GM12801 (cell line): ENCODE measurements around the gene NIF3L1.

Experiments used
- TF ChIP-seq, protein P1 (sequence below): IDR thresholded peaks from one replicate; pipeline ENCODE4 v1.5.1; 2011; ENCODE audit warnings: control low read depth; ENCODE audit not compliant: insufficient read length; ENCODE audit errors: extremely low read depth

NIF3L1 gene

DNA sequence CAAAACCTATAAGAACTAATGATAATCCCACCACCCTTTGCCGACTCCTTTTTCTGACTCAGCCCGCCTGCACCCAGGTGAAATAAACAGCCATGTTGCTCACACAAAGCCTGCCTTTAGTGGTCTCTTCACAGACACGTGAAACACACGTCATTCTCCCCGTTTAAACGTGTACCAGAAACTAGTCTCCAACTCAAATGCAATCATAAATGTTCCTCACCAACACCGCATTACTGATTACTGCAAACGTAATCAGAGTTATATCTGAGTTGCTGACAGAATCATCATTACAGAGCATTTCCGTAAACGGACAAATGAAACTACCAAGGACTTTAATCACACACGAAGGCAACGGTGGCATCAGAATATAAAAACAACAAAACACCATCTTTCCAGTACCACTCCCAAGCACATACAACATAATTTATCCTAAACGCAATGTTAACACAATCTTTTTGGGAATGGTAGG lies 26.6 kb upstream of the NIF3L1 start:
- TF ChIP-seq, protein P1, sequence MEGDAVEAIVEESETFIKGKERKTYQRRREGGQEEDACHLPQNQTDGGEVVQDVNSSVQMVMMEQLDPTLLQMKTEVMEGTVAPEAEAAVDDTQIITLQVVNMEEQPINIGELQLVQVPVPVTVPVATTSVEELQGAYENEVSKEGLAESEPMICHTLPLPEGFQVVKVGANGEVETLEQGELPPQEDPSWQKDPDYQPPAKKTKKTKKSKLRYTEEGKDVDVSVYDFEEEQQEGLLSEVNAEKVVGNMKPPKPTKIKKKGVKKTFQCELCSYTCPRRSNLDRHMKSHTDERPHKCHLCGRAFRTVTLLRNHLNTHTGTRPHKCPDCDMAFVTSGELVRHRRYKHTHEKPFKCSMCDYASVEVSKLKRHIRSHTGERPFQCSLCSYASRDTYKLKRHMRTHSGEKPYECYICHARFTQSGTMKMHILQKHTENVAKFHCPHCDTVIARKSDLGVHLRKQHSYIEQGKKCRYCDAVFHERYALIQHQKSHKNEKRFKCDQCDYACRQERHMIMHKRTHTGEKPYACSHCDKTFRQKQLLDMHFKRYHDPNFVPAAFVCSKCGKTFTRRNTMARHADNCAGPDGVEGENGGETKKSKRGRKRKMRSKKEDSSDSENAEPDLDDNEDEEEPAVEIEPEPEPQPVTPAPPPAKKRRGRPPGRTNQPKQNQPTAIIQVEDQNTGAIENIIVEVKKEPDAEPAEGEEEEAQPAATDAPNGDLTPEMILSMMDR, result no peak

DNA sequence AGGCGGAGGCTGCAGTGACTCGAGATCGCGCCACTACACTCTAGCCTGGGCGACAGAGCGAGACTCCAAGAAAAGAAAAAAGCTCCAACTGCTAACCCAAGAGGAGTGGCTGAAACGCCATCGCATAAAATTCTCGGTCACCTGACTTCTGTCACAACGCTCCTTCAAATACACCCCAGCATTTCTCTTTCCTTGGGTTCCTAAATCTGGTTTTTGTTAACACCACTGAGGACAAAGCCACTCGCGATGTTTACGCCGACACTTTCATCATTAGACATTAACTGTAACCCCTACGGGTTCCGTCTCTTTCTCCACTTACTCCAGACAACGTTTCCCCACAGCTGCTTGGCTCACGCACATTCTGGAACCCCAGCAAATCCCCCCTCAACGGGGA lies 25.4 kb upstream of the NIF3L1 start:
- TF ChIP-seq, protein P1, result no peak

DNA sequence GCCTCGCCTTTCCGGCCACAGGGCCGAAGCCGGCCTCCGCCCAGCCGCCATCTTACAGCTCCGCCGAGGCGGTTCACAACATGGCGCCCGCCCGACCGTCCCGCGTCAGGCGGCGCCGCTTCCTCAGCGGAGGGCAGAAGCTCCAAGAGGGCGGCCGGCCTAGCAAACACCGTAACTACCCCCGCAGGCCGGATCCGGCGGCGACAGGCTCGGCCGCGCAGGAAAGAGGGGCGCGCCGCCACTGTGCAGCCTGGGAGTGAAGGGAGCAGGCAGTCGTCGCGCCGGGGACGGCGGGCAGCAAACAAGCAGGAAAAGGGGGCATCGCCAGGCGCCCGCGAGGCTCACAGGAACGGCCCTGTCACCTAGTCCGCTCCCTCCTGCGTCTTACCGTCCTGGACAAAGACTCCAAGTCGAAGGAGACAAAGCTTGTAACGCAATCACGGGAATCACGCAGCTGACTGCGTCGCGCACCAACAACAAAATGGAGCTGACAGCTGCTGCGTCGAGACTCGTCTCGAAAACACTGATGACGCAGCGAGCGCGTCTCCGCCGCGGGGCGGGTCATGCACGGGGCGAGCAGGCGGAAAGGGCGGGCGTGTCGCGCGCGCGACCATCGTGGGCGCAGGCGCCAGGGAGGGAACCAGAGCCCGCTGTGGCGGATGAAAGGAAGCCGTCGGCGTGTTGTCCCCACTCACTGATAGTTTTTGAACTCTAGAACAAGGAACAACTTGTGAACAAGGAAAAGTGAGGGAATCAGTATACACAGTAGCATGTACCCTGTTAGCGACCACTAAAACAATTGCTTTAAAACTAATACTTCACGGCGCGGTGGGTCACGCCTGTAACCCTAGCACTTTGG lies 24.8 kb upstream of the NIF3L1 start, which contains the start of gene CLK1:
Gene CLK1 (minus strand): TSS at position 483 of the 859 bp plus-strand sequence. CDS start 2,796 bp downstream, outside the sequence.
- TF ChIP-seq, protein P1, result no peak

DNA sequence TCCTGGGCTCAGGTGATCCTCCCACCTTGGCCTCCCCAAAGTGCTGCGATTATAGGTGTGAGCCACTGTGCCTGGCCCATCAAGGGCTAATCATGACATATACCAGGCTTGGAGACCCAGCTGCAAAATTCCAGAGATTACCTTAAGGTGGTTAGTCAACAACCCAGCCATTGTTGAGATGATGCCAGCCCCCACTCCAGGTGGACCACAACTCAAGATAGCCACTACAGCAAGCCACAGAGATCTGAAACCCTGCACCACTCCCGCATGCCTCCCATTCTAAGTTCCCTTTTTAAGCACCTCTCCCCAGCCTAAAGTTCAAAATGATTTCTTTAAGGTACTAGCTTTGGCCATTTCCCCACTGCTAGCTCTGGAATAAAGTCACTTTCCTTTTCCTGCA lies 20.2 kb upstream of the NIF3L1 start:
- TF ChIP-seq, protein P1, result no peak

DNA sequence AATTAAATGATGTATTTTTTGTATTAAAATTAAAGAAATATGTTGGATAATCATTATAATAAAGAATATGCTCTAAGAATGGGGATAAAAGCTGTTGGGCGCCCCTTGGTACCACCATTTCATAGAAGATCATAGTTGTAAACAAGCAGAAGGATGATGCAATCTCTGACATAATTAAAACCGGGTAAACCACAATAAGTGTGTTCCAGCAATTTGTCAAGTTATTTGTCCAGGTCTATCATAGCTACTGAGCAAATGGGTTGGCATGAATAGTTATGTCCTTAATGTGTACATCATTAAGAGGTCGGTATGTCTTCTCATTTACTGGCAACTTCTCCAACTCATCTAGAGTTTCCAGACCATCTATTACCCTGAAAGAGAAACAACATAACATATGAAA lies 18.0 kb upstream of the NIF3L1 start:
- TF ChIP-seq, protein P1, result no peak

DNA sequence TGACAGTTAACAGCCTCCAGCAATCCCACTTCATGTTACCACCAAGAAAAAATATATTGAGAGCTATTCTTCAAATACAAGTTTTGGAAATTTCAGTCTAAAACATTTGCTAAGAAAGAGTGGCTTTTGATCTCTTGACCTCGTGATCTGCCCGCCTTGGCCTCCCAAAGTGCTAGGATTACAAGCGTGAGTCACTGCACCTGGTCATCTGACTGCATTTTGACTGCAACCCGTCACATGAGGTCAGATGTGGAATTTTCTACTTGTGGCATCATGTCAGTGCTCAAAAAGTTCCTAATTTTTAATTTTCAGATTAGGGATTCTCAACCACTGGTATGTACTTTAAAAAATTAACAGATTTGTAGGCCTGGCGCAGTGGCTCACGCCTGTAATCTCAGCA lies 15.6 kb upstream of the NIF3L1 start:
- TF ChIP-seq, protein P1, result no peak

DNA sequence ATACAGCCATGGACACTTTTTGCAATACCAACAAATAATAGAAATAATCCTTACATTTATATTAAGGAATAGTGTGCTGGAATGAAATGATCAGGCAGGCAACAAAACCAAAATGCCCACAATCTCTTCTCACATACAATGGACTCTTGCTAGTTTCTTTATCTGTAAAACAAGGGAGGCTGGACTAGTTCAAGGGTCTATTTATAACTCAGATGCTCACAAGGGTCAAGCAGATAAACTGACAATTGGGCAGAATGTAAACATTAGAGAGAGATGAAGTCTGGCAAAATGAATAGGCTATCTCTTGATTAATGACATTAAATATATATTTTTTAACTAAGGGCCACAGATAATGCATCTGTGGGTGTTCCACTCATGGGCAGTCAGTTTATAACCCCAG lies 11.7 kb upstream of the NIF3L1 start:
- TF ChIP-seq, protein P1, result no peak
